ENCODE measurements around the gene CDC42BPB.

CDC42BPB gene

DNA sequence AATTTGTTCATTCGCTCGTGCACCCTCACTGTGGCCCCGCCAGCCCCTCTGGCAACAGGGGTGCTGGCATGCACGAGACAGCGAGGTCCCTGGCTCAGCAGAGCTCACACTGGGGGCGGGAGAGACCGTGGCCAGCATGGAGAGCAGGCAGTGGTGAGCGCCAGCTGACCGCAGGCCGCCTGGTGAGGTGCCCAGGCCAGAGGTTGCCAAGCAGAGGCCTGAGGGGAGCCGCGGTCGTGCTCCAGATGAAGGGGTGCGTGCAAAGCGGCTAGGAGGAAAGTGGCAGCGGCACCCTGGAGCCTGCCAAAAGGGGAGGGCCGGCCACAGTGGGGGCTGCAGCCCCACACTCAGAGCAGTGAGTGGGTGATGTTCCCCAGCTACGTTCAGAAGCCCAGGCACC, 56.1 kb downstream of the CDC42BPB start:
- DNase-seq (ENCODE audit: low read depth in 4 of 4, low spot score in 1 of 4) = no peak

DNA sequence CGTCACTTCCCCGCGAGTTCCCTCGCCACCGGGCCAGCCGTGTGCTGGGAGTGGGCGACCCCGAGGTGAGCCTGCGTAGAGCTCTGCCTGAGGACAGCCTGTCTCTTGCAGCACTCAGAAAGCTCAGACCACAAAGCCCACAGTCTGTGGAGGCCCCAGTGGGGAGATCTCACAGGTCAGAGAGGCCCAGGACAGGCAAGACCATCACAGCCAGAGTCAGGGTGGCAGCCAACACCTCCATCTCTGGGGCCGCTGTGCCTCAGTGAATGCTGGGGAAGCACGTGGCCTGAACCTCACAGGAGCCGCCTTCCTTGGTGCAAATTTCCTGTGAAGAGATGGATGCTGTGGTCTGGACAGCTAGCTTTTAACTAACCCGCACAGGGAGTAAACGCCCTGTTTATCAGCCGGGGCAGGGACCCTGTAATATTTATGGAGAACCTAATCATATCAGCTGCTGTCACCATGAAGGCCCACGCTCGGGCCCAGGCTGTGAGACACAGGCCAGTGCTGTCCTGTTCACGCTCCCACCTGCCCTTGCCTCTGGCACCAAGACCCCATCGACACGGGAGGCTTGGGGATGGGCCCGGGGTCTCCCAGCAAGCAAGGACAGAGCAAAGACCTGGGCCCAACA, 56.9 kb downstream of the CDC42BPB start:
- DNase-seq (ENCODE audit: low read depth in 4 of 4, low spot score in 1 of 4) = no peak

DNA sequence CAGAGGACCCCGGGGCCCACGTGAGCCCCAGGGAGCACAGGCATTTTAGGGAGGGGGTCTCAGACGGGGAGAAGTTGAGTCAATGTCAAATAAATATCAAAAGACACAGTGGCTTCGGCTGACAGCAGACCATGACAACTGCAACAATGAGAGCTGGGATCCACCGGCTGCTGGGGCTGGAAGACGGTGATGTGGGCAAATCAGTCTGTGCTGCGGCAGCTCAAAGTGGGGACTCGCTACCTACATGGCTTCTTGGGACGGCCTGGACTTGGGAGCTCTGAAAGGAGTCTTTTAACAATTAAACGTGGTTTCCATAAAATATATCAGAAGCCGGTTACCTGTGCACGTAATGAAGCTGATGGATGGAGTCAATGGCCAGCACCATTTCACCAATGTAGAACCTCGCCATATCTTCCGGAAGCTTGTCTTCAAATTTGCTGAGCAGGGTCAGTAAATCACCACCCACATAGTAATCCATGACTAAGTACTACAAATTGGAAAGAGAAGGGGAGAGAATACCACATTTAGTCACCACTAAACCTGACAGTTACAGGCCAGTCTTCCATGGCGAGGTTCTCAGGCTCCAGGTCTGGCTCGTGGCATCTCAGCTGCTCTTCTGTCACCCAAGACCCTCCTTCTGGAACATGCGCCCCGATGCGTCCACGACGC, 58.0 kb downstream of the CDC42BPB start:
- no peak for DNase-seq (ENCODE audit: low read depth in 4 of 4, low spot score in 1 of 4)

DNA sequence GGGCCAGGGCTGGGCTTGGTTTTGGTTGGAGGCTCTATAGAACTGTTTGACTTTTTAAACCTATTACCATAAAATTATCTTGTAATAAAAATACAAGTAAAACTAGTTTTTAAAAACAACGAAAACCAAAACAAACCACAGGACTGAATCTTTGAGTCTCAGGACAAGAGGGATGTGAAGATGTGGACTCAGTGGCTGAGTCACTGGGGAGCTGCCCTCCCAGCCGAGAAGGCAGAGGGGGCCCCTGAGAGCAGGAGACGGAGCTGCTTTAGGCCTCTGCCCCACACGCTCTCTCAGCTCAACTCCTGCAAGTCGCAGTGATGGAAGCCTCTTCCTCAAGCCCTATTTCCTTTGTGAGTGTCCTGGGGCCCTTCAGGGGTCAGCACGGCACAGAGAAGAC, 59.0 kb downstream of the CDC42BPB start:
- DNase-seq (ENCODE audit: low read depth in 4 of 4, low spot score in 1 of 4) = no peak

DNA sequence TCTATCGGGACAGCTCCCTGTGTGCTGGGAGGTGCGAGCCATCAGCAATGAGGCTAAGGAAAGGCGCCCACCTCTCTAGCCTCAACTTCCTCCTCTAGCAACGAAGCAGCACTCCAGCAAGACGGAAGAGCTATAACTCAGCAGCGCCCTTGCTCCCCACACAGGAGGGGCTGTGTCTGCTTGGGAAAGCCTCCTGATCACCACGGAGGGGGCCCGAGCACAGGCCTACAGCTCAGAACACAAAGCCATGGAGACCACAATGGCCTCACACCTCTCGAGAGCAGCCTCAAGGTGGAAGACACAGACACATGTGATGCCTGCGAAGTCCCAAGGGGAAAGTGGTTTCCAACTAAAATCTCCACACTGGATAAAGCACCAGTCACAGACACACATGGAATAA, 60.4 kb downstream of the CDC42BPB start:
- DNase-seq (ENCODE audit: low read depth in 4 of 4, low spot score in 1 of 4) = no peak

DNA sequence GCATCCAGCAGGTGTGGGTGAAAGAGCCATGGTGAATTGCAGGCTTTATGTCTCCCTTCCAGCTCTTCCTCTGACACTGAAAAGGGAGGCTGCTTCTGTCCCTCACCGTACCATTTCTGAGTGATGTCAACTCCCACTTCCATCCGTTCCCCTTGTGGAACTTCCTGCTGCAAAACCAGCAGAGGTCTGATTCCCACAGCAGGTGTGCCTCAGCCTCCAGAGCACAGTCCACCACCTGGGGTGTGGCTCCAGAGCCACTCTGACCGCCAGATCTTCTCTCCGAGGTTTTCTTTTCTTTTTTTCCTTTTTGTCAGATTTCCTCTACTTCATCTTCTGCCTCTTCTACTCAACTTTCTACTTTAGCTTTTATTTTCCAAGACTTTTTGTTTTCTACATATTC, 62.7 kb downstream of the CDC42BPB start:
- no peak for DNase-seq (ENCODE audit: low read depth in 4 of 4, low spot score in 1 of 4)

DNA sequence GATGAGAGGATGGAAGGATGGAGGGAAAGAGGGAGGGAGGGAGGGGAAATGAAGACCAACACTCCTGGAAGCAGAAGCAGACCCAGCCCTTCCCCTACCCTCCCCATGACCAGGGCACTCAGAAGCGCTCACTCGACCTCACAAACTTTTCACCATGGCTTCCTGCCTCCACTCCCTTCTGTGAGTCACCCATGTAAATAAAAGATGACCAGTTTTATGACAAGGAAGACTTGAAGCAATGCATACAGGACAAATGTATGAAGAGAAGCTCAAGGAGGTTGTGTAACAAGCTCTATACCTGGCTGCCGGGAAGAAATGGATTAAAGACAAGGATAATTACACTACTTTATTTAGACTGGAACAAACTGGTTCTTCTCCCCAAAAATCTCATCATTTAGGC, 63.8 kb downstream of the CDC42BPB start:
- no peak for DNase-seq (ENCODE audit: low read depth in 4 of 4, low spot score in 1 of 4)

DNA sequence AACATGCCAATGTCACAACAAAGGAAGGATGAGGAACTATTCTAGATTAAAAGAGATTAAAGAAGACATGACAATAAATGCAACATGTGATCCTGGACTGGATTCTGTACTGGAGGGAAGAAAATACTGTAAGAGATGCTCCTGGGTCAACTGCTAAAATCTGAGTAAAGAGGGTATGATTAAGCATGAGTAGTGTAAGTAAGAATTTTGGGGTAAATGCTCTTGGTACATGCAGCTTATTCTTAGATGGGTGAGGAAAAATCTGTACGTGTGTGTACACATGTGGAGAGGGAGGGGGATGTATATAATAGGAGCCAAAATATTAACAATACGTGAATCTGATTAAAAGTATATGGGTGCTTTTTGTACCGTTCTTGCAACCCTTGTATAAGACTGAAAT, 66.0 kb downstream of the CDC42BPB start:
- no peak for DNase-seq (ENCODE audit: low read depth in 4 of 4, low spot score in 1 of 4)

DNA sequence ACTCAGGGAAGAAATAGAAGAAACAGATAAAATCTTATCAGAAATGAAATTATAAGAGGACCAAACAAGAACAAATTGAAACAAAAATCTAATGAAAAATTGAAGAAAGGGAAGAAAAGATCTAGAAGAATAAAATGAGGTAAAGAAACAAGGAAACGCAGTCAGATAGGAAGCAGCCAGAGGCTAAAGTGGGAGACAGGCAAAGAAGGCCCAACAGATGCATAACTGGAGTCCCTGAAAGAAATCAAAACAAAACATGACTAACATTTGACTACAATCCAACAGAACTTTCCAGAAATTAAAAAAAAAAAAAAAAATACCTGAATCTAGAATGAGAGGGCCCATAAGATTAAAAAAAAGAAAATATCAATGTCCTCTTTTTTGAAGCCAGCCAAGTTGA, 69.3 kb downstream of the CDC42BPB start:
- DNase-seq (ENCODE audit: low read depth in 4 of 4, low spot score in 1 of 4) = no peak

DNA sequence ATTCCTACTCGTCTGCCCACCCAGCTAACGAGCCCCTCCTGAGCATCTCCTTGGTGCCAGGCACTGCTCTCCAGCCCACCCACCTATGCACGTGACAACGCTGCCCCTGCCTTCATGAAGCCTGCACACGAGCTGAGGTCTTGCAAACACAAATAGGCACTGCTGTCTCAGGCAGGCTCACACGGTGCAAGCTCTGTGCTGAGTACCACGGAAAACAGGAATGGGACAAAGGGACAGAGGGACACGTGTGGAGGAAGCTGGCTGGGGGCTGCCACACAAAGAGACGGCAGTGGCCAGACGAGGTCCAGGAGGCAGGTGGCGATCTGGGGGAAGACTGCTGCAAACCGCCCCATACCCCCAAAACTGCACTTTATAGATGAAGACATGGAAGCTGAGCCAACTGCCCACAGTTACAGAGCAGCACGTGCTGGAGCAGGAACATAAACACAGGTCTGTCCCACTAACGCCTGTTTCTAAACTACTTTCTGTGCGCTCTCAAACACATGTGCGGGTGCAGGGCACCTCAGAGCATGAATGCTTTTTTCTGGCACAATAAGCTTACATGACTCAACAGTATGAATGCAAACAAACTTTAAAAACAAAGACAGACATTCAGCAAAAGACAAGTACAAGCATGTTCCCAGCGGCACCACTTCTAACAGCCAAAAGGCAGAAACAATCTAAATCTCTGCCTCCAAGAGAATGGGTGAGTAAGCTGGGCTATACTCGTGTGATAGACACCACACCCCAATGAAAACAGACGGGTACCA, 70.4 kb downstream of the CDC42BPB start:
- no peak for DNase-seq (ENCODE audit: low read depth in 4 of 4, low spot score in 1 of 4)

DNA sequence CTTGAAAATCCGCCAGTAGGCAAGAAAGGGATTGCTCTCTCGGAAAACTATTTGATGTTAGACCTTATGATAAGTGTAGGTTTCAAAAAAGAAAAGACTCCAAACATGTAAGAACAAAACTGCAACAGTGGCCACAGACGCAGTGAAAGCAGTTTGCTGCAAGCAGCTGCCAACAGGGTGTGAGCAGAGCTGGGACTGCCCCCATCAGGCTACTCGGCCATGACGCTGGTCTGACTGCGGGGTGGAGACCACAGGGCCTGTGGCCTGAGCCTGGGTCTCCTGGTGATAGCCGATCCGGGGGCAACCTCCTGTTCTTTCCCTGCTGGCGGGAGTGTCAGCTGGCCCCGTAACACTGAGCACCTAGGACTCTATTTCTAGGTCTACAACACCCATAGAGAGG, 71.7 kb downstream of the CDC42BPB start:
- DNase-seq (ENCODE audit: low read depth in 4 of 4, low spot score in 1 of 4) = no peak

DNA sequence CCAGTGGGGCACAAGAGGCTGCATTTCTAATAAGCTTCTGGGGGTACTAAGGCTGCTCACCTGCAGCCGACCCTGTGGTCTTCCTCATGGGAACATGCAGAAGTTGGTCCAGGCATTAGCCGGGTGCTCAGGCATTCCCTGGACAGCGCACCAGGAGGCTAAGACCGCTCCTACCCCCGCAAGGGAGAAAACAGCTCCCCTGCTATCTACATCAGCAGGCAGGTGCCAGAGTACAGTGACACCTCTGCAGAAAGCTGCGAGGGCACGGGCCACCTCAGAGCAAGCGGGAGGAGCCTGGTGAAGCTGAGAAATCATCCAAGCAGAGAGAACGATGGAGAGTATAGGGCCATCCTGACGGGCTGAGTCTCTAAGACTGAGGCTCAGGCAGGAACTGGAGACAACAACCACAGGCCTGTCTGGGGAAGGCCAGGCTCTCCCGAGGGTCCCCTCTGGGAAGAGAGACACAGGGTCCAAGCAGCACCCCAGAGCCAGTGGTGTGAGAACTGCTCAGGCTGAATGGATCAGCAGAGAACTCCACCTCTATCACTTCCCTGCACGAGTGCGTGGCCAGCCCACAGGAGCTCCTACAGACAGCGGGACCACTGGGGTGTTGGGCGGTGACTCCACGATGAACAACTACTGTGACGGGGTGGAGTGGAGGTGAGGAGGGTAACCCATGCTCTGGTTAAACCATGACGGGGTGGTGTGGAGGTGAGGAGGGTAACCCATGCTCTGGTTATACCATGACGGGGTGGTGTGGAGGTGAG, 72.8 kb downstream of the CDC42BPB start:
- DNase-seq (ENCODE audit: low read depth in 4 of 4, low spot score in 1 of 4) = no peak

DNA sequence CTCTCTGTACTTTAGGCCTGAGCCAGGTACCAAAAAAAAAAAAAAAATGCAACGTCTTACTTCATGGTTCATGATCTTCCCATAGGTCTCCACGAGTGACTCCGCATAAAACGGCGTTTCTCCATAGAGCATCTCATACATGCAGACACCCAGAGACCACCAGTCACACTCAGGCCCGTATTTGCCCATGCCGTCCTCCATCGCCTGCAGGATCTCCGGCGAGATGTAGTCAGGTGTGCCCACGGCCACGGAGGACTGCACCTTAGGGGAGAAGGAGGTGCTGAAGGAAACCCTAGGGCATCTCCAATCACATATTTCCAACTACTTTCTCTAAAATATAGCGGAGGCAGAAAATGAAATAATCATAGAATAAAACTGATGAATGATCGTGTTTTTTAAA, 73.9 kb downstream of the CDC42BPB start:
- no peak for DNase-seq (ENCODE audit: low read depth in 4 of 4, low spot score in 1 of 4)

DNA sequence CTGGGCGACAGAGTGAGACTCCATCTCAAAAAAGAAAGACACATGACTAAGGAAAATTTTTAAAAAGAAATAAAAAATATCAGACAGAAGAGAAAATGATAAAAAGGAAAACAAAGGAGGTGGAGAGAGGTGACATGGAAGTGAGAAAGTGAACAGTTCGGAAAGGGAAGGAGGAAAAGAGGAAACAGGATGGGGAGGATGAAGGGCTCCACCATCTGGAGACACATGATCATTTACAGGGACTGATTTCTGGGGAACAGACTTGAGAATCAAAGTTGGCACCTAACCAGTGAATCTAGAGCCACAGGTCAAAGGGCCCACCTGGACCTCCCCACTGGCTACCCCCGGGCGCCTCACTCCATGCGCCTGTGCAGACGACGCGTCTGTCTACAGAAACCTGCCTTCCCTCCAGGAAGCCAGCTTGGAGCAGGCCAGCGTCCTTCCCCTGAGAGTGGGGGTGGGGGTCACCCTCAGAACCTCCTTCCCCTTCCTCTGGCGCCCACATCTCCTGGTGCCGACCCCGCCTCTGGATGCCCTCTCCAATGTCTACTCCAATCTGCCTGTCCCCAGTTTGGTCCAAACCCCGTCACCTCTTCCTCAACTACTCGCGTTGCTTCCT, 74.4 kb downstream of the CDC42BPB start:
- no peak for DNase-seq (ENCODE audit: low read depth in 4 of 4, low spot score in 1 of 4)

DNA sequence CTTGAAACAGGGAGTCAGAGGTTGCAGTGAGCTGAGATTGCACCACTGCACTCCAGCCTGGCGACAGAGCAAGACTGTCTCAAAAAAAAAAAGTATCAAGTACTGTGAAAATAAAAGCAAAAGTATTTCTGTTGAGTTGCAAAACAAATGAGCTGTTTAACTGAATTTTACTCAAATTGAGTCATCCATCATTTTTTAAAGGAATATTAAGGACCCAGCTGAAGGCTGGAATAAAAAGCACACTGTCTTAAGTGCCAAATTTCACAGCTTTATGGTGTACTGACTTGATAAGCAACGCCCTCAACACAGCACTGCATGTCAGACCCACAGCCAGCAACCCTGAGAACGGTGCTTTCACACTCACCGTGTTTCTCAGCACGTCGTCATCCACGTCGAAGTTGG, 76.9 kb downstream of the CDC42BPB start:
- DNase-seq (ENCODE audit: low read depth in 4 of 4, low spot score in 1 of 4) = no peak

DNA sequence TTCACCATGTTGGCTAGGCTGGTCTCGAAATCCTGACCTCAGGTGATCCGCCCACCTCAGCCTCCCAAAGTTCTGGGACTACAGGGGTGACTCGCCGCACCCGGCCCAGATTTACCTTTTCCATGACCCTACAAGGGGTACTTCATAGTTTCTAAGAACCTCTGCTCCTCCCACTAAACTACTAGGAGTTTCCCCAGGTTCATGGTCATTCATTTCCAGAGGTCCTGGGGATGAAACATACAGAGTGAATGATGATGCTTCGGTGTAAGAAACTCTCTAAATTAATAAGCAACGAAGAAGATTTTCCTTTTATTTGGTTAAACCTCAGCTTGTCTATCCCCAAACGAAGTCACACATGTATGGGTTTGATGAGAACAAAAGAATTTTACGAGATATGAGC, 77.9 kb downstream of the CDC42BPB start:
- DNase-seq (ENCODE audit: low read depth in 4 of 4, low spot score in 1 of 4) = peak in 1 of 4 experiments; percentile 4

DNA sequence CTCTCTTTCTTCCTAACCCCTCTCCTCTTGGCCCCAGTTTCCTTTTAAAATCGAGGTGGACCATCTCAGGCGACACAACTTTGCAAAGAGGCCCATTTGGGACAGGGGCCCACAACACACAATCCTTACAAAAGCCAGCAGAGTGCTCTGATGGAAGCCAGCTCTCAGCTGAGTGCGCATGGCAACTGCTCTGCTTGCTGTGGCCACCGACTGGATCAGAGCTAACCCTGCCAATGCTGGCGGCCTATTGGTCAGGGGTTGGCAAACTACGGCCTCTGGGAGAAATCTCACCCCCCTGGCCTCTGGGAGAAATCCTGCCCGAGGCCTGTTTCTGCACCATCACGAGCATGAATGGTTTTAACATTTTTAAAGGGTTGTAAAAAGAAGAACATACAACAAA, 79.9 kb downstream of the CDC42BPB start:
- DNase-seq (ENCODE audit: low read depth in 4 of 4, low spot score in 1 of 4) = no peak

DNA sequence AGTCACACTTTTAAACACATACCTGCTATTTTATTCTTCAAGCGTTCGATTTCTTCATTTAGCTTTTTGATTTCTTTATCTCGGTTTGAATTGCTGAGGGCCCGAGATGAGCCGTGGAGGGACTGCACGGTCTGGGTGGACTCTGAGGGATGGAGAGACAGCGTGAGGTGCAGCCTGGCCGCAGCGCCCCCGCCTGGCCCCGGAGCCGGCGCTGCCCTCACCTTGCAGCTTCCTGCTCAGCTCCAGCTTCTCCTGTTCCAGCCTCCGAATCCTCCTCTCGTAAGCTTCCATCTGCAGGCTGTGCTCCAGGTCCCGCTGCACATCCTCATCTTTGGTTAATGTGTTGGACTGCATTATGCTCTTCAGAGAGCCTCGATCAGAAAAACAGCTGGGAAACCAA, 81.7 kb downstream of the CDC42BPB start:
- DNase-seq (ENCODE audit: low read depth in 4 of 4, low spot score in 1 of 4) = no peak

DNA sequence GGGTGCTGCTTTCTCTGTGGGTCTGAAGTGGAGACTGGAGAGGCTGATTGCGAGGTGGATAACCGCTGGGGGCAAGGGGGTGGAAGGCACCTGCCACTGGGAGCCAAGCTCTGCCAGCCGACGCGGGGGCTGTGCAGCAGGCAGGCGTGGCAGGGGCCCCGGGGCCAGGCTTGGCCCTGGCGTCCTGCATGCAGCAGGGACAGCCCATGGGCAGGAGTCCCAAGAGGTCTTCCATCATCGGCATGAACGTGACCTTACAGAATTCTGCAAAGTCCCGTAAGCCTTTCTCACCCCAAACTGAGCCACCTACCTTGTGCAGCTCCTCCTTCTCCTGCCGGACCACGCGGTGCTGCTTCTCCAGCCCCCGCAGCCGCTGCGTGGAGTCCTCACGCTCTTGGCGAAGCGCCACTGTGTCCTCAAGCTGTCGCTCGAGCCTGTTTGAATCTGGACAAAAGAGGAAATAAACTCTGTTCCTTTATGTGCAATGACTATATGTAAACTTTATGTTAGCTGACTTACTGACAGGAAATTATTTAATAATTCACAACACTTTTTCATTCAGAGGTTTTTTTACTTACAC, 83.6 kb downstream of the CDC42BPB start:
- DNase-seq (ENCODE audit: low read depth in 4 of 4, low spot score in 1 of 4) = no peak

DNA sequence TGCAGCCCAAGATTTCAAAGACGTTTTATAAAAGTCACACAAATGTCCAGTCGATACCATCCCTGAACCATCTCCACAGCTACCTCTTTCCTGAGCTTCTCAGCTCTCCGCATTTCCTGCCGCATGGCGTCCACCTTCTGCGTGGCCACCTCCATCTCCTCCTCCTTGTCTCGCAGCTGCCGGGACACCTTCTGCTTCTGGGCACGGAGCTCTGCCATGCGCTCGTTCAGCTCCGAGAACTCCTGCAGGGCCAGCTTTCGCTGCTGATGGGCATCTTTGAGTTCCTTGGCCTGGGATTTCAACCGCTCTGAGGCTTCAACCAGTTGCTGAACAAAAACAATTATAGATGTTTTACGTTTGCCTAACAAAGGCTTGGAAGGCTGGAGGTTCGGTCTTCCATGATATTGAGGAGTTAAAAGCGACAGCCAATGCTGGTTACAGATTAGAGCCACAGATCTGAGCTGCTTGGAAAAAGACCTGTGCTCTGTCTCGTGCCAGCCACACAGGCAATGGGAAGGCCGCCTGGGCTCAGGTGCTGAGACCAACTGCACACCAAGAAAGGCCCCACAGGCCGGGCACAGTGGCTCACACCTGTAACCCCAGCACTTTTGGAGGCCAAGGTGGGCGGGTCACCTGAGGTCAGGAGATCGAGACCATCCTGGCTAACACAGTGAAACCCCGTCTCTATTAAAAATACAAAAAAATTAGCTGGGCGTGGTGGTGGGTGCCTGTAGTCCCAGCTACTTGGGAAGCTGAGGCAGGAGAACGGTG, 85.3 kb downstream of the CDC42BPB start:
- DNase-seq (ENCODE audit: low read depth in 4 of 4, low spot score in 1 of 4) = no peak
